PFSK-1 (cell line): ENCODE results near the gene ARAP1.

ENCODE experiments used
- FOXP2 ChIP-seq: optimal IDR thresholded peaks from 2 replicates; pipeline ENCODE3; 2011; ENCODE audit warnings: borderline replicate concordance, control low read depth, inconsistent platforms; ENCODE audit not compliant: insufficient read depth; ENCODE audit errors: extremely low read length, extremely low read depth
- POLR2AphosphoS5 ChIP-seq: IDR thresholded peaks from 2 replicates; pipeline ENCODE4 v1.6.1; 2012; ENCODE audit warnings: low read depth, mild to moderate bottlenecking, control low read depth, low read length, moderate library complexity
- SIN3A ChIP-seq: IDR thresholded peaks from 2 replicates; pipeline ENCODE4 v1.6.1; 2012; ENCODE audit warnings: mild to moderate bottlenecking, low read length, moderate library complexity, borderline replicate concordance; ENCODE audit not compliant: insufficient read depth
- TAF1 ChIP-seq: IDR thresholded peaks from 2 replicates; pipeline ENCODE4 v1.6.1; 2012; ENCODE audit warnings: low read length, control low read depth, borderline replicate concordance; ENCODE audit not compliant: insufficient read depth
- TF ChIP-seq, protein P1 (sequence below), 2 experiments: IDR thresholded peaks; 2 replicates each; pipeline versions ENCODE4 v1.6.1 to v1.8.0; 2011 to 2012; ENCODE audit warnings: low read depth in 2 of 2, low read length in 2 of 2, control low read depth in 1 of 2, inconsistent platforms in 1 of 2, mild to moderate bottlenecking in 1 of 2, moderate library complexity in 1 of 2; ENCODE audit not compliant: insufficient read depth in 1 of 2

DNA sequence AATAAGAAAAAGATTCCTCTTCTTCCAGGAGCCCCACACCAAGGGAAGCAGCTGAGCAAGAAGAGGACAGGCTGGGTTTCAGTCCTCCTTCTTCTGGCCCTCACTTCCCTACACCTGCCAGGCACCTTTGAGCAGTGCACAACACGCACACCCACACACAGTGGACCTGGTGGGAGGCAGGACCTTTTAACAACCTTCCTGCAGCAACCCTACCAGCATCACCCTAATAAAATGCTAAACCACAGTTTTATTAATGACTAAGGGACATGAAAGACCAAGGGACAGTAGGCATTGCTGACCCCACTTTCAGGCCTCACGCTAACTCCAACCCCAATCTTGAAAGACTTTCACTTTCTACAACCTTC, 12.2 kb downstream of the ARAP1 start:
- TF ChIP-seq, protein P1, sequence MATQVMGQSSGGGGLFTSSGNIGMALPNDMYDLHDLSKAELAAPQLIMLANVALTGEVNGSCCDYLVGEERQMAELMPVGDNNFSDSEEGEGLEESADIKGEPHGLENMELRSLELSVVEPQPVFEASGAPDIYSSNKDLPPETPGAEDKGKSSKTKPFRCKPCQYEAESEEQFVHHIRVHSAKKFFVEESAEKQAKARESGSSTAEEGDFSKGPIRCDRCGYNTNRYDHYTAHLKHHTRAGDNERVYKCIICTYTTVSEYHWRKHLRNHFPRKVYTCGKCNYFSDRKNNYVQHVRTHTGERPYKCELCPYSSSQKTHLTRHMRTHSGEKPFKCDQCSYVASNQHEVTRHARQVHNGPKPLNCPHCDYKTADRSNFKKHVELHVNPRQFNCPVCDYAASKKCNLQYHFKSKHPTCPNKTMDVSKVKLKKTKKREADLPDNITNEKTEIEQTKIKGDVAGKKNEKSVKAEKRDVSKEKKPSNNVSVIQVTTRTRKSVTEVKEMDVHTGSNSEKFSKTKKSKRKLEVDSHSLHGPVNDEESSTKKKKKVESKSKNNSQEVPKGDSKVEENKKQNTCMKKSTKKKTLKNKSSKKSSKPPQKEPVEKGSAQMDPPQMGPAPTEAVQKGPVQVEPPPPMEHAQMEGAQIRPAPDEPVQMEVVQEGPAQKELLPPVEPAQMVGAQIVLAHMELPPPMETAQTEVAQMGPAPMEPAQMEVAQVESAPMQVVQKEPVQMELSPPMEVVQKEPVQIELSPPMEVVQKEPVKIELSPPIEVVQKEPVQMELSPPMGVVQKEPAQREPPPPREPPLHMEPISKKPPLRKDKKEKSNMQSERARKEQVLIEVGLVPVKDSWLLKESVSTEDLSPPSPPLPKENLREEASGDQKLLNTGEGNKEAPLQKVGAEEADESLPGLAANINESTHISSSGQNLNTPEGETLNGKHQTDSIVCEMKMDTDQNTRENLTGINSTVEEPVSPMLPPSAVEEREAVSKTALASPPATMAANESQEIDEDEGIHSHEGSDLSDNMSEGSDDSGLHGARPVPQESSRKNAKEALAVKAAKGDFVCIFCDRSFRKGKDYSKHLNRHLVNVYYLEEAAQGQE (IDR thresholded peaks at IDR 0.05; ENCODE audit: insufficient read depth in 1 of 2, low read depth in 2 of 2, low read length in 2 of 2), result no peak
- TF ChIP-seq POLR2AphosphoS5 (no peak), SIN3A (no peak), TAF1 (no peak), FOXP2 (no peak)
